Calu3 (cell line): ENCODE measurements around the gene ADAM17. TPM values are rescaled to one million over a fixed set of nuclear protein-coding genes. Genes with fewer than 3 reads are reported as not detected.

Experiments used
- BruUV-seq: library from RNA; stranded (reverse); fragments of 400-500 nt; replicated peaks from 2 replicates; lab custom pipeline; 2021; lab: Mats Ljungman, UMichigan
- CTCF ChIA-PET: fragments of 300-600 bp; sonication (Branson Sonifier 250); formaldehyde crosslinking; loops from one replicate; lab custom pipeline; 2022; ENCODE audit warnings: antibody characterized with exemption; lab: Charles Lee
- DNase-seq: peaks from one replicate; pipeline ENCODE4 v3.0.0; 2022
- H3K27ac Mint-ChIP-seq: one replicate; pipeline ENCODE4 v1.8.0; 2022; ENCODE audit warnings: mixed read lengths; ENCODE audit not compliant: unreplicated experiment
- H3K27me3 Mint-ChIP-seq: one replicate; pipeline ENCODE4 v1.8.0; 2022; ENCODE audit warnings: mixed read lengths; ENCODE audit not compliant: unreplicated experiment
- H3K36me3 Mint-ChIP-seq: one replicate; pipeline ENCODE4 v1.8.0; 2022; ENCODE audit warnings: mild to moderate bottlenecking, moderate library complexity, mixed read lengths; ENCODE audit not compliant: insufficient read depth, unreplicated experiment
- H3K4me1 Mint-ChIP-seq: one replicate; pipeline ENCODE4 v1.8.0; 2022; ENCODE audit warnings: mild to moderate bottlenecking, low read depth, mixed read lengths; ENCODE audit not compliant: unreplicated experiment
- H3K4me3 Mint-ChIP-seq: one replicate; pipeline ENCODE4 v1.8.0; 2022; ENCODE audit warnings: mild to moderate bottlenecking, low read depth, moderate library complexity, mixed read lengths; ENCODE audit not compliant: unreplicated experiment
- H3K9me3 Mint-ChIP-seq: one replicate; pipeline ENCODE4 v1.8.0; 2022; ENCODE audit warnings: low read depth, mixed read lengths; ENCODE audit not compliant: unreplicated experiment
- intact Hi-C: fragments of 100-400 bp; cut with micrococcal nuclease; formaldehyde crosslinking; loops from one replicate; pipeline ENCODE4 v1.10.0; 2022; ENCODE audit not compliant: unreplicated experiment
- total RNA-seq: library from RNA; stranded (reverse); gene quantifications from 2 replicates; pipeline ENCODE4 v1.2.3, GENCODE V29; 2022
- TF ChIP-seq, protein P1 (sequence below): fragments of 200-600 bp; IDR thresholded peaks from one replicate; pipeline ENCODE4 v1.8.0; 2022; ENCODE audit warnings: antibody characterized with exemption; ENCODE audit not compliant: unreplicated experiment

Gene ADAM17
- total RNA-seq, 1 experiment from 2014 or later: 54.2 TPM

DNA sequence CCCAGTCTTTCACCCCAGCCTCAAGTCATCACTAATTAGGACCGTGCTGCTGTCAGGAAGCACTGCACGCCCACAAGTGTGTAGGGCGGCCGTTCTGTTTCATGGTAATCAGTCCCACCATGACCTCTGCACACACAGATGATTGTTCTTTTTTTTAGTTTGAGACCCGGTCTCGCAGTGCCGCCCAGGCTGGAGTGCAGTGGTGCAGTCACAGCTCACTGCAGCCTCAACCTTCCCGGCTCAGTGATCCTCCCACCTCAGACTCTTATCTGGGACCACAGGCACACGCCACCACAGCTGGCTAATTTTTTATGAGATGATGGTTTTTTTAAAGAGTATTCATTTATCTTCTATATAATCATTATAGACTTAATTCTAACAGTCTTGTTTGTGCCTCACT, 83.1 kb downstream of the ADAM17 start:
- intact Hi-C loops: no loop called here

GRCh38 chr2:9471206-9471605, 84.4 kb downstream of the ADAM17 start:
- no peak overlapping the region for H3K27ac Mint-ChIP-seq
- no peaks in the 10 kb centered on the region for H3K27me3 Mint-ChIP-seq
- CTCF ChIA-PET: no interaction called here
- intact Hi-C loops: no loop called here
- DNase-seq: no peak
- no peak overlapping the region for H3K4me3 Mint-ChIP-seq
- no peaks in the 10 kb centered on the region for H3K9me3 Mint-ChIP-seq
- TF ChIP-seq, protein P1, sequence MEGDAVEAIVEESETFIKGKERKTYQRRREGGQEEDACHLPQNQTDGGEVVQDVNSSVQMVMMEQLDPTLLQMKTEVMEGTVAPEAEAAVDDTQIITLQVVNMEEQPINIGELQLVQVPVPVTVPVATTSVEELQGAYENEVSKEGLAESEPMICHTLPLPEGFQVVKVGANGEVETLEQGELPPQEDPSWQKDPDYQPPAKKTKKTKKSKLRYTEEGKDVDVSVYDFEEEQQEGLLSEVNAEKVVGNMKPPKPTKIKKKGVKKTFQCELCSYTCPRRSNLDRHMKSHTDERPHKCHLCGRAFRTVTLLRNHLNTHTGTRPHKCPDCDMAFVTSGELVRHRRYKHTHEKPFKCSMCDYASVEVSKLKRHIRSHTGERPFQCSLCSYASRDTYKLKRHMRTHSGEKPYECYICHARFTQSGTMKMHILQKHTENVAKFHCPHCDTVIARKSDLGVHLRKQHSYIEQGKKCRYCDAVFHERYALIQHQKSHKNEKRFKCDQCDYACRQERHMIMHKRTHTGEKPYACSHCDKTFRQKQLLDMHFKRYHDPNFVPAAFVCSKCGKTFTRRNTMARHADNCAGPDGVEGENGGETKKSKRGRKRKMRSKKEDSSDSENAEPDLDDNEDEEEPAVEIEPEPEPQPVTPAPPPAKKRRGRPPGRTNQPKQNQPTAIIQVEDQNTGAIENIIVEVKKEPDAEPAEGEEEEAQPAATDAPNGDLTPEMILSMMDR: no peak
- H3K4me1 Mint-ChIP-seq: no peaks in the 10 kb centered on the region
- peaks cover 46% of the 10 kb centered on the region for H3K36me3 Mint-ChIP-seq
- BruUV-seq: no TSS peak

More for the DNA sequence above, 83.1 kb downstream of the ADAM17 start:
- Mint-ChIP-seq H3K4me3 (no peak overlapping the region), H3K27ac (no peak overlapping the region), H3K9me3 (peaks cover 3% of the 10 kb centered on the region), H3K4me1 (no peaks in the 10 kb centered on the region), H3K27me3 (no peaks in the 10 kb centered on the region), H3K36me3 (peaks cover 45% of the 10 kb centered on the region)
- TF ChIP-seq, protein P1: no peak
- BruUV-seq: no TSS peak
- CTCF ChIA-PET: no interaction called here
- no peak for DNase-seq

GRCh38 chr2:9467687-9468086, 87.9 kb downstream of the ADAM17 start:
- no TSS peak for BruUV-seq
- intact Hi-C loops: no loop called here
- Mint-ChIP-seq H3K4me1 (no peaks in the 10 kb centered on the region), H3K36me3 (peaks cover 33% of the 10 kb centered on the region), H3K4me3 (no peak overlapping the region), H3K27ac (no peak overlapping the region), H3K27me3 (no peaks in the 10 kb centered on the region), H3K9me3 (no peaks in the 10 kb centered on the region)
- DNase-seq: no peak
- CTCF ChIA-PET: no interaction called here
- TF ChIP-seq, protein P1: no peak

DNA sequence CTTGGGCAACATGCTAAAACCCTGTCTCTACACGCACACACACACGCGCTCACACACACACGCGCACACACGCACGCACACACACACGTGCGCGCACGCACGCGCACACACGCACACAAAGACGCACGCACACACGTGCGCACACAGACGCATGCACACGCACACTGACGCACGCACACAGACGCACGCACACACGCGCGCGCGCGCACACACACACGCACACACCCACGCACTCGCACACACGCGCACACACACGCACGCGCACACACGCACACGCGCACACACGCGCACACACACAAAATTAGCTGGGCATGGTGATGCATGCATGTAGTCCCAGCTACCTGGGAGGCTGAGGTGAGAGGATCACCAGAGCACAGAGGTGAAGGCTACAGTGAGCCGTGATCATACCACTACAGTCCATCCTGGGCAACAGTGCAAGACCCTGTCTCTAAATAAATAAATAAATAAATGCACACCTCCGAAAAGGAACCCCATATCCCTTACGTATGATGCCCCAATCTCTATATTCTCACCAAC, 89.4 kb downstream of the ADAM17 start:
- CTCF ChIA-PET: no interaction called here
- Mint-ChIP-seq H3K4me3 (no peak overlapping the region), H3K27me3 (no peaks in the 10 kb centered on the region), H3K4me1 (no peaks in the 10 kb centered on the region), H3K27ac (no peak overlapping the region), H3K9me3 (no peaks in the 10 kb centered on the region), H3K36me3 (peaks cover 30% of the 10 kb centered on the region)
- TF ChIP-seq, protein P1: no peak
- intact Hi-C loops: no loop called here
- no peak for DNase-seq
- no TSS peak for BruUV-seq
